A549 (cell line): ENCODE data around the gene NELFA. TPM values are rescaled to one million over a fixed set of nuclear protein-coding genes. Genes with fewer than 3 reads are reported as not detected.

Experiments
- ATAC-seq, 2 experiments: fragments of 200-7000 bp in 1 of 2; fragments of >200 bp in 1 of 2; cut with Nextera tagmentation in 1 of 2; cut with Tn5 transposase in 1 of 2; 3 replicates each; pipeline versions ENCODE4 v1.8.0 to v1.9.1; 2018 to 2020; ENCODE audit warnings: mild to moderate bottlenecking in 1 of 2, moderate library complexity in 1 of 2
- CTCF ChIA-PET: fragments of 300-600 bp; sonication (Branson Sonifier 250); formaldehyde crosslinking; extraction: SDS; loops from one replicate; lab custom pipeline; 2021; ENCODE audit warnings: antibody characterized with exemption, inconsistent platforms; lab: Yijun Ruan, JAX
- POLR2A ChIA-PET: fragments of 350-600 bp; formaldehyde crosslinking; extraction: SDS; loops from one replicate; lab custom pipeline; 2021; ENCODE audit warnings: antibody characterized with exemption, inconsistent platforms; lab: Yijun Ruan, JAX
- DNase-seq, 2 experiments: peaks; one replicate each; pipeline versions ENCODE4 v3.0.0 to v3.0.0-alpha.2; 2011 to 2016; ENCODE audit warnings: low read depth in 1 of 2, low spot score in 1 of 2
- FAIRE-seq: peaks from 2 replicates; lab custom pipeline; 2011; peaks lifted over from hg19 to GRCh38; lab: Jason Lieb, UNC
- H3K27ac ChIP-seq, 2 experiments: fragments of >200 bp; sonication (Bioruptor Twin); formaldehyde crosslinking; 3 replicates each; pipeline ENCODE4 v1.5.1; 2016 to 2017
- H3K4me1 ChIP-seq: fragments of >200 bp; sonication (Bioruptor Twin); formaldehyde crosslinking; 3 replicates; pipeline ENCODE4 v1.6.1; 2016
- H3K4me2 ChIP-seq: fragments of >200 bp; sonication (Bioruptor Twin); formaldehyde crosslinking; 3 replicates; pipeline ENCODE4 v1.6.1; 2016
- H3K4me3 ChIP-seq: fragments of >200 bp; sonication (Bioruptor Twin); formaldehyde crosslinking; 3 replicates; pipeline ENCODE4 v1.5.1; 2016
- H3K9me3 ChIP-seq: fragments of >200 bp; sonication (Bioruptor Twin); formaldehyde crosslinking; 3 replicates; pipeline ENCODE4 v1.6.1; 2016
- CHD2 ChIP-seq: fragments of 150-350 bp; IDR thresholded peaks from 2 replicates; pipeline ENCODE4 v1.6.1; 2014; ENCODE audit warnings: low read length; ENCODE audit not compliant: partially characterized antibody
- CHD4 ChIP-seq: fragments of 200-600 bp; sonication (generic); IDR thresholded peaks from 2 replicates; pipeline ENCODE4 v1.6.1; 2016; ENCODE audit warnings: antibody characterized with exemption, mild to moderate bottlenecking, borderline replicate concordance
- EHF ChIP-seq: fragments of 250-450 bp; sonication (Bioruptor Pico); IDR thresholded peaks from 2 replicates; pipeline ENCODE4 v1.5.0; 2020; ENCODE audit warnings: mild to moderate bottlenecking
- EHMT2 ChIP-seq: fragments of 200-600 bp; sonication (generic); IDR thresholded peaks from 2 replicates; pipeline ENCODE4 v1.6.1; 2016; ENCODE audit warnings: antibody characterized with exemption, low read depth, mild to moderate bottlenecking, moderate library complexity
- HES2 ChIP-seq: fragments of >200 bp; sonication (Bioruptor Twin); formaldehyde crosslinking; IDR thresholded peaks from 2 replicates; pipeline ENCODE4 v1.6.1; 2016
- HEYL ChIP-seq: fragments of 250-450 bp; sonication (Bioruptor Pico); IDR thresholded peaks from 2 replicates; pipeline ENCODE4 v1.8.0; 2021; ENCODE audit warnings: mild to moderate bottlenecking, moderate library complexity
- HOXB13 ChIP-seq: fragments of 250-450 bp; sonication (Bioruptor Pico); IDR thresholded peaks from 2 replicates; pipeline ENCODE4 v1.5.0; 2020; ENCODE audit warnings: low read depth, mild to moderate bottlenecking, moderate library complexity
- JUNB ChIP-seq: fragments of >200 bp; sonication (Bioruptor Twin); formaldehyde crosslinking; IDR thresholded peaks from 2 replicates; pipeline ENCODE4 v1.6.1; 2016
- KDM1A ChIP-seq: fragments of 200-600 bp; sonication (generic); IDR thresholded peaks from 2 replicates; pipeline ENCODE4 v1.6.1; 2016; ENCODE audit warnings: low read depth, mild to moderate bottlenecking
- KDM5A ChIP-seq: fragments of 200-600 bp; sonication (generic); IDR thresholded peaks from 2 replicates; pipeline ENCODE4 v1.6.1; 2016; ENCODE audit warnings: antibody characterized with exemption, mild to moderate bottlenecking
- MAFK ChIP-seq: fragments of 450-650 bp; IDR thresholded peaks from 2 replicates; pipeline ENCODE4 v1.6.1; 2014; ENCODE audit not compliant: partially characterized antibody
- PHF8 ChIP-seq: fragments of 200-600 bp; sonication (generic); IDR thresholded peaks from 2 replicates; pipeline ENCODE4 v1.6.1; 2016; ENCODE audit warnings: low read depth, mild to moderate bottlenecking, antibody characterized with exemption, moderate library complexity, borderline replicate concordance
- REST ChIP-seq: fragments of 200-600 bp; sonication (generic); IDR thresholded peaks from 2 replicates; pipeline ENCODE4 v1.6.1; 2016; ENCODE audit warnings: antibody characterized with exemption, mild to moderate bottlenecking, moderate library complexity
- RFX5 ChIP-seq: fragments of 450-650 bp; IDR thresholded peaks from 2 replicates; pipeline ENCODE4 v1.7.1; 2014; ENCODE audit warnings: antibody characterized with exemption, mild to moderate bottlenecking, moderate library complexity
- SMC3 ChIP-seq: fragments of >200 bp; sonication (Bioruptor Twin); formaldehyde crosslinking; IDR thresholded peaks from 3 replicates; pipeline ENCODE4 v1.6.1; 2018; ENCODE audit warnings: inconsistent platforms
- TFCP2L1 ChIP-seq: fragments of 250-450 bp; sonication (Bioruptor Pico); IDR thresholded peaks from 2 replicates; pipeline ENCODE4 v1.5.0; 2021; ENCODE audit warnings: mild to moderate bottlenecking
- ZC3H11A ChIP-seq: fragments of 450-650 bp; IDR thresholded peaks from 2 replicates; pipeline ENCODE4 v1.6.1; 2014; ENCODE audit warnings: antibody characterized with exemption, mild to moderate bottlenecking
- ZNF302 ChIP-seq: fragments of 250-450 bp; sonication (Bioruptor Pico); IDR thresholded peaks from 2 replicates; pipeline ENCODE4 v1.9.0; 2021; ENCODE audit warnings: inconsistent platforms, mild to moderate bottlenecking, moderate library complexity
- WGBS: methylation state at CpG from one replicate; pipeline ENCODE4 v1.1.6; 2017; ENCODE audit errors: missing lambda C conversion rate; 5-methylcytosine and 5-hydroxymethylcytosine counted together
- polyA plus RNA-seq, 4 experiments: library from polyadenylated mRNA; depleted of rRNA in 3 of 4; stranded (reverse); fragments of >200 nt; fragmentation: RNase III in 1 of 4; extraction: RNeasy Plus Mini Kit Qiagen cat#74134 plus additional on column Dnase treatment in 1 of 4; gene quantifications; 2 replicates in 3 of 4; 3 replicates in 1 of 4; pipeline ENCODE4 v1.2.3, GENCODE V29; 2011 to 2017
- TF ChIP-seq, protein P1 (sequence below): fragments of 250-450 bp; sonication (Bioruptor Pico); IDR thresholded peaks from 2 replicates; pipeline ENCODE4 v1.5.0; 2021; ENCODE audit warnings: mild to moderate bottlenecking, moderate library complexity, borderline replicate concordance
- TF ChIP-seq, protein P2 (sequence below): IDR thresholded peaks from 2 replicates; pipeline ENCODE4 v1.6.1; 2012; ENCODE audit warnings: low read depth, borderline replicate concordance
- TF ChIP-seq, protein P3 (sequence below): fragments of >200 bp; sonication (Bioruptor Twin); formaldehyde crosslinking; IDR thresholded peaks from 3 replicates; pipeline ENCODE4 v1.5.1; 2016

Gene NELFA
- polyA plus RNA-seq, 2 of the 4 experiments (the other 2 are of a cell fraction) = 11.1 to 18.3 TPM

DNA sequence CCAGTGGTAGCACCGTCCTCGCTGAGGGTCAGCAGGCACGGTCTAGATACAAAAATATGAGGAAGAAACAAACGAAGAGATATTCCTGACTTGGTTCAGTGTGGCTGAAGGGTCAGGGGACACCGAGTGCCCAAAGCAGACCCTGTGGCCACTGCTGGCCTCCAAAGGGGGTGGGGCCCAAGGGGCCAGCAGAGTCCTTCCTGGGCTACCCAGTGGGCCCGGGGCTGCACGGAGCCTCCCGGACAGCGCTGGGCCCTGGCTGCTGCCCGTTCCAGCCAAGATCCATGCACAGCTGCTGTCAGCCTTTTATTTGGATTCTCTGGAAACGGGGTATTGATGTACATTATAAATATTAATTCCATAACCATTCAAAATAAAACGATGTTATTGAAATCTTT is 20.4 kb downstream of the NELFA start (continued):
- TF ChIP-seq, protein P1, sequence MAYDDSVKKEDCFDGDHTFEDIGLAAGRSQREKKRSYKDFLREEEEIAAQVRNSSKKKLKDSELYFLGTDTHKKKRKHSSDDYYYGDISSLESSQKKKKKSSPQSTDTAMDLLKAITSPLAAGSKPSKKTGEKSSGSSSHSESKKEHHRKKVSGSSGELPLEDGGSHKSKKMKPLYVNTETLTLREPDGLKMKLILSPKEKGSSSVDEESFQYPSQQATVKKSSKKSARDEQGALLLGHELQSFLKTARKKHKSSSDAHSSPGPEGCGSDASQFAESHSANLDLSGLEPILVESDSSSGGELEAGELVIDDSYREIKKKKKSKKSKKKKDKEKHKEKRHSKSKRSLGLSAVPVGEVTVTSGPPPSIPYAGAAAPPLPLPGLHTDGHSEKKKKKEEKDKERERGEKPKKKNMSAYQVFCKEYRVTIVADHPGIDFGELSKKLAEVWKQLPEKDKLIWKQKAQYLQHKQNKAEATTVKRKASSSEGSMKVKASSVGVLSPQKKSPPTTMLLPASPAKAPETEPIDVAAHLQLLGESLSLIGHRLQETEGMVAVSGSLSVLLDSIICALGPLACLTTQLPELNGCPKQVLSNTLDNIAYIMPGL (CRISPR knock-in tag) = no peak
- no peak for TF ChIP-seq HOXB13 (CRISPR knock-in tag)
- TF ChIP-seq, all 56 proteins: peak for 0

- no peak for DNase-seq
- ChIA-PET CTCF (interaction anchor here (1.4 kb wide), 1 partner anchor 17 kb away, joined by 3 read pairs; no protein-coding TSS in a partner anchor), POLR2A (no interaction called here)
- ATAC-seq = no peak
- FAIRE-seq = no peak
- 94% methylated on average over 14 of the region's 26 CpGs for WGBS
- Histone ChIP-seq H3K4me3 (no peak overlapping the region), H3K9me3 (no peaks in the 10 kb centered on the region), H3K27ac (no peak overlapping the region), H3K4me1 (no peaks in the 10 kb centered on the region), H3K4me2 (no peak overlapping the region)
- TF ChIP-seq CHD2 = no peak
- no peak for TF ChIP-seq PHF8
- no peak for TF ChIP-seq EHF
- TF ChIP-seq CHD4 = no peak
- no peak for TF ChIP-seq JUNB
- TF ChIP-seq, protein P2, sequence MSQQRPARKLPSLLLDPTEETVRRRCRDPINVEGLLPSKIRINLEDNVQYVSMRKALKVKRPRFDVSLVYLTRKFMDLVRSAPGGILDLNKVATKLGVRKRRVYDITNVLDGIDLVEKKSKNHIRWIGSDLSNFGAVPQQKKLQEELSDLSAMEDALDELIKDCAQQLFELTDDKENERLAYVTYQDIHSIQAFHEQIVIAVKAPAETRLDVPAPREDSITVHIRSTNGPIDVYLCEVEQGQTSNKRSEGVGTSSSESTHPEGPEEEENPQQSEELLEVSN = no peak
- no peak for TF ChIP-seq SMC3
- TF ChIP-seq TFCP2L1 (CRISPR knock-in tag) = no peak
- TF ChIP-seq REST = no peak
- TF ChIP-seq KDM5A = no peak
- no peak for TF ChIP-seq ZNF302 (CRISPR knock-in tag)
- no peak for TF ChIP-seq MAFK
- TF ChIP-seq HEYL (CRISPR knock-in tag) = no peak
- TF ChIP-seq EHMT2 = no peak
- TF ChIP-seq, protein P3, sequence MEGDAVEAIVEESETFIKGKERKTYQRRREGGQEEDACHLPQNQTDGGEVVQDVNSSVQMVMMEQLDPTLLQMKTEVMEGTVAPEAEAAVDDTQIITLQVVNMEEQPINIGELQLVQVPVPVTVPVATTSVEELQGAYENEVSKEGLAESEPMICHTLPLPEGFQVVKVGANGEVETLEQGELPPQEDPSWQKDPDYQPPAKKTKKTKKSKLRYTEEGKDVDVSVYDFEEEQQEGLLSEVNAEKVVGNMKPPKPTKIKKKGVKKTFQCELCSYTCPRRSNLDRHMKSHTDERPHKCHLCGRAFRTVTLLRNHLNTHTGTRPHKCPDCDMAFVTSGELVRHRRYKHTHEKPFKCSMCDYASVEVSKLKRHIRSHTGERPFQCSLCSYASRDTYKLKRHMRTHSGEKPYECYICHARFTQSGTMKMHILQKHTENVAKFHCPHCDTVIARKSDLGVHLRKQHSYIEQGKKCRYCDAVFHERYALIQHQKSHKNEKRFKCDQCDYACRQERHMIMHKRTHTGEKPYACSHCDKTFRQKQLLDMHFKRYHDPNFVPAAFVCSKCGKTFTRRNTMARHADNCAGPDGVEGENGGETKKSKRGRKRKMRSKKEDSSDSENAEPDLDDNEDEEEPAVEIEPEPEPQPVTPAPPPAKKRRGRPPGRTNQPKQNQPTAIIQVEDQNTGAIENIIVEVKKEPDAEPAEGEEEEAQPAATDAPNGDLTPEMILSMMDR = no peak
- TF ChIP-seq ZC3H11A = no peak
- TF ChIP-seq RFX5 = no peak
- TF ChIP-seq KDM1A = no peak
- no peak for TF ChIP-seq HES2
These were observed 20.9 kb downstream of the NELFA start for GRCh38 chr4:1987721-1988326.
